B cell (primary cell): Measurements from ENCODE around the gene R3HDM4. TPM values are rescaled to one million over a fixed set of nuclear protein-coding genes. Genes with fewer than 3 reads are reported as not detected.
A peak's percentile ranks its signal among the peaks of the same experiment; 100 is the strongest.

Source experiments
- ATAC-seq: fragments of 200-7000 bp; cut with Tn5 transposase; one replicate; pipeline ENCODE4 v1.10.0; 2021; ENCODE audit warnings: low read depth, mild to moderate bottlenecking, moderate number of reproducible peaks, moderate library complexity
- CTCF ChIA-PET: fragments of 350-600 bp; sonication (Branson Sonifier 250); formaldehyde crosslinking; loops from one replicate; lab custom pipeline; 2021; ENCODE audit warnings: antibody characterized with exemption, inconsistent platforms; lab: Charles Lee
- POLR2A ChIA-PET: fragments of 350-600 bp; sonication (Branson Sonifier 250); formaldehyde crosslinking; loops from one replicate; lab custom pipeline; 2021; ENCODE audit warnings: antibody characterized with exemption; lab: Charles Lee
- DNase-seq: peaks from one replicate; pipeline ENCODE4 v3.0.0; 2013
- H2AFZ ChIP-seq: 2 replicates; pipeline ENCODE4 v1.6.1; 2012; ENCODE audit warnings: mild to moderate bottlenecking, low read depth, low read length; ENCODE audit not compliant: insufficient read depth, poor library complexity, severe bottlenecking
- H3K27ac ChIP-seq, 2 donors: 1 replicate in 1 of 2; 2 replicates in 1 of 2; pipeline ENCODE4 v1.5.1; 2012 to 2013; ENCODE audit warnings: low read length in 2 of 2, mild to moderate bottlenecking in 2 of 2, moderate library complexity in 1 of 2
- H3K27me3 ChIP-seq, 4 experiments: fragments of 200-600 bp in 1 of 4; sonication (generic) in 1 of 4; replicated peaks in 1 of 4; 1 replicate in 2 of 4; 2 replicates in 2 of 4; pipeline versions ENCODE4 v1.6.1 to v1.7.0; 2013 to 2016; ENCODE audit warnings: low read length in 3 of 4, mild to moderate bottlenecking in 2 of 4, mixed read lengths in 1 of 4, moderate library complexity in 1 of 4; ENCODE audit not compliant: insufficient read depth in 4 of 4, control insufficient read depth in 3 of 4; ENCODE audit errors: control extremely low read depth in 1 of 4
- H3K36me3 ChIP-seq, 2 experiments: replicated peaks in 1 of 2; 1 replicate in 1 of 2; 2 replicates in 1 of 2; pipeline versions ENCODE4 v1.6.1 to v1.7.1; 2013; ENCODE audit warnings: low read length in 1 of 2; ENCODE audit not compliant: insufficient read depth in 2 of 2, control insufficient read depth in 1 of 2; ENCODE audit errors: control extremely low read depth in 1 of 2, extremely low read depth in 1 of 2
- H3K4me1 ChIP-seq, 2 donors: fragments of 200-600 bp in 1 of 2; sonication (generic) in 1 of 2; 1 replicate in 1 of 2; 2 replicates in 1 of 2; pipeline versions ENCODE4 v1.5.1 to v1.6.1; 2013 to 2017; ENCODE audit warnings: low read length in 2 of 2; ENCODE audit not compliant: control insufficient read depth in 2 of 2, insufficient read depth in 2 of 2
- H3K4me2 ChIP-seq: replicated peaks from 2 replicates; pipeline ENCODE3; 2012; ENCODE audit warnings: mild to moderate bottlenecking, low read depth, low read length; ENCODE audit not compliant: poor library complexity, severe bottlenecking
- H3K4me3 ChIP-seq, 5 experiments: fragments of 200-600 bp in 1 of 5; sonication (generic) in 1 of 5; 1 replicate in 3 of 5; 2 replicates in 2 of 5; pipeline versions ENCODE4 v1.5.1 to v1.7.0; 2011 to 2016; ENCODE audit warnings: low read length in 4 of 5, mild to moderate bottlenecking in 4 of 5, low read depth in 2 of 5, control low read depth in 1 of 5, moderate library complexity in 1 of 5; ENCODE audit not compliant: insufficient read depth in 1 of 5; ENCODE audit errors: control extremely low read depth in 1 of 5, extremely low read depth in 1 of 5
- H3K79me2 ChIP-seq: fragments of 200-600 bp; sonication (generic); one replicate; pipeline ENCODE4 v1.6.0; 2016; ENCODE audit warnings: low read length; ENCODE audit not compliant: control insufficient read depth, insufficient read depth
- H3K9ac ChIP-seq: fragments of 200-600 bp; sonication (generic); 2 replicates; pipeline ENCODE4 v1.6.1; 2017; ENCODE audit warnings: mild to moderate bottlenecking, low read length, moderate library complexity
- H3K9me3 ChIP-seq, 3 donors: one replicate each; pipeline versions ENCODE4 v1.6.1 to v1.7.1; 2013; ENCODE audit warnings: low read length in 2 of 3; ENCODE audit not compliant: control insufficient read depth in 2 of 3, insufficient read depth in 1 of 3; ENCODE audit errors: control extremely low read depth in 1 of 3
- H4K20me1 ChIP-seq: 2 replicates; pipeline ENCODE4 v1.6.0; 2012; ENCODE audit warnings: mild to moderate bottlenecking, low read length; ENCODE audit not compliant: insufficient read depth, control insufficient read depth, poor library complexity, severe bottlenecking
- H3K27ac Mint-ChIP-seq: one replicate; pipeline ENCODE4 v1.8.0; 2021; ENCODE audit warnings: mixed read lengths
- H3K27me3 Mint-ChIP-seq: one replicate; pipeline ENCODE4 v1.8.0; 2021; ENCODE audit warnings: mixed read lengths
- H3K4me1 Mint-ChIP-seq: one replicate; pipeline ENCODE4 v1.8.0; 2021; ENCODE audit warnings: mixed read lengths
- H3K4me3 Mint-ChIP-seq: one replicate; pipeline ENCODE4 v1.8.0; 2021; ENCODE audit warnings: mixed read lengths
- H3K9me3 Mint-ChIP-seq: one replicate; pipeline ENCODE4 v1.8.0; 2022; ENCODE audit warnings: mixed read lengths; ENCODE audit not compliant: insufficient read depth
- EZH2 ChIP-seq: IDR thresholded peaks from 2 replicates; pipeline ENCODE4 v1.6.1; 2012; ENCODE audit warnings: borderline replicate concordance, low read depth, mild to moderate bottlenecking, moderate library complexity, low read length; ENCODE audit not compliant: insufficient read depth, poor library complexity, severe bottlenecking
- WGBS: methylation state at CpG from one replicate; pipeline ENCODE4 v1.1.5; 2013; ENCODE audit warnings: missing lambda C conversion rate; ENCODE audit not compliant: insufficient coverage; 5-methylcytosine and 5-hydroxymethylcytosine counted together
- intact Hi-C: fragments of 100-400 bp; cut with micrococcal nuclease; formaldehyde crosslinking; loops from one replicate; pipeline ENCODE4 v1.10.0; 2022
- polyA plus RNA-seq: library from polyadenylated mRNA; depleted of rRNA; stranded (reverse); fragments of >200 nt; gene quantifications from 2 replicates; pipeline ENCODE4 v1.2.3, GENCODE V29; 2012
- total RNA-seq, 2 donors: library from RNA; stranded (reverse); fragments of 120-200 nt in 1 of 2; gene quantifications; 1 replicate in 1 of 2; 2 replicates in 1 of 2; pipeline versions ENCODE4 v1.2.3 to v1.2.4, GENCODE V29; 2013 to 2022
- TF ChIP-seq, protein P1 (sequence below): fragments of 200-600 bp; IDR thresholded peaks from one replicate; pipeline ENCODE4 v1.8.0; 2022; ENCODE audit warnings: antibody characterized with exemption, mild to moderate bottlenecking

Gene R3HDM4
- total and polyA plus RNA-seq, 2 donors (not counting 1 experiment from before 2014, with no cell fraction given): 168 to 176 TPM

DNA sequence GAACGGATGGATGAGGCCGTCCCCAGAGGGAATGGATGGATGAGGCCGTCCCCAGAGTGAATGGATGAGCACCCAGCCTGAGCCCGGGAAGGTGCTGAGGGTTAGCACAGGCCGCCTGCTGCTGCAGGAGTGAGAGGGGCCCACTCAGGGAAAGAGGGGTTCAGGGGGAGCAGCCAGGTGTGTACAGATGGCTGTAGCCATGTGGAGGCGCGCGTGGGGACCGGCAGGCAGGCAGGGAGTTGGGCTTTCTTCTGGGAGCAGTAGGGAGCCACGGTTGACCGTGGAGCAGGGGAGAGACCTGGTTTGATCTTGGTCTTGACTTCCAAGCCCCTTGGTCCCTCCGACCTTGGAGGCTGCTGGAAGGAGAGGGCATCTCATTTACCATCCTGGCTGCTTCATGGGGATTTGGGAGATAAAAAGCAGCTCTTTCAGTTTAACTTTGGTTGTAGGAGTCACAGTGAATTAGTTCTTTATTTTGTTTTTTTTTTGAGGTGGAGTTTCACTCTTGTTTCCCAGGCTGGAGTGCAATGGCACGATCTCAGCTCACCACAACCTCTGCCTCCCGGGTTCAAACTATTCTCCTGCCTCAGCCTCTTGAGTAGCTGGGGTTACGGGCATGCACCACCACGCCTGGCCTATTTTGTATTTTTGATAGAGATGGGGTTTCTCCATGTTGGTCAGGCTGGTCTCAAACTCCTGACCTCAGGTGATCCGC is 37.5 kb upstream of the R3HDM4 start:
- Histone ChIP-seq H4K20me1 (peaks cover 33% of the 10 kb centered on the region), H3K9ac (no peak overlapping the region), H3K4me1 (peaks cover 48 to 84% of the 10 kb centered on the region in 2 donors), H3K36me3 (no peaks in the 10 kb centered on the region), H3K9me3 (no peaks in the 10 kb centered on the region), H3K27me3 (no peaks in the 10 kb centered on the region), H3K4me3 (no peak overlapping the region), H3K27ac (no peak overlapping the region), H3K79me2 (peaks cover 57% of the 10 kb centered on the region), H2AFZ (no peak overlapping the region), H3K4me2 (peak overlapping the region; percentile 15)
- intact Hi-C loops: no loop called here
- Mint-ChIP-seq H3K9me3 (no peaks in the 10 kb centered on the region), H3K27ac (peak overlapping the region; percentile 80), H3K27me3 (no peaks in the 10 kb centered on the region), H3K4me1 (peaks cover 56% of the 10 kb centered on the region), H3K4me3 (peak overlapping the region; percentile 62)
- 81% methylated on average over 12 of the region's 17 CpGs for WGBS
- no peak for TF ChIP-seq EZH2
- TF ChIP-seq, protein P1, sequence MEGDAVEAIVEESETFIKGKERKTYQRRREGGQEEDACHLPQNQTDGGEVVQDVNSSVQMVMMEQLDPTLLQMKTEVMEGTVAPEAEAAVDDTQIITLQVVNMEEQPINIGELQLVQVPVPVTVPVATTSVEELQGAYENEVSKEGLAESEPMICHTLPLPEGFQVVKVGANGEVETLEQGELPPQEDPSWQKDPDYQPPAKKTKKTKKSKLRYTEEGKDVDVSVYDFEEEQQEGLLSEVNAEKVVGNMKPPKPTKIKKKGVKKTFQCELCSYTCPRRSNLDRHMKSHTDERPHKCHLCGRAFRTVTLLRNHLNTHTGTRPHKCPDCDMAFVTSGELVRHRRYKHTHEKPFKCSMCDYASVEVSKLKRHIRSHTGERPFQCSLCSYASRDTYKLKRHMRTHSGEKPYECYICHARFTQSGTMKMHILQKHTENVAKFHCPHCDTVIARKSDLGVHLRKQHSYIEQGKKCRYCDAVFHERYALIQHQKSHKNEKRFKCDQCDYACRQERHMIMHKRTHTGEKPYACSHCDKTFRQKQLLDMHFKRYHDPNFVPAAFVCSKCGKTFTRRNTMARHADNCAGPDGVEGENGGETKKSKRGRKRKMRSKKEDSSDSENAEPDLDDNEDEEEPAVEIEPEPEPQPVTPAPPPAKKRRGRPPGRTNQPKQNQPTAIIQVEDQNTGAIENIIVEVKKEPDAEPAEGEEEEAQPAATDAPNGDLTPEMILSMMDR: no peak
- DNase-seq (no peak), ATAC-seq (no peak)
- ChIA-PET CTCF (interaction anchor here (0.9 to 4.2 kb wide), 2 partner anchors 27 to 33 kb away, joined by 3 to 26 read pairs; partner anchors contain the start of gene WDR18), POLR2A (interaction anchor here (0.6 to 1.3 kb wide), 5 partner anchors 9 to 117 kb away, joined by 3 to 6 read pairs (median 4); partner anchors contain the start of gene ARHGAP45)
